ENCODE data around the gene GSTM1.

- TF ChIP-seq EZH2 (IDR thresholded peaks at IDR 0.05; ENCODE audit: borderline replicate concordance, insufficient read depth, low read depth, low read length, poor library complexity, severe bottlenecking) (no peak), CTCF (IDR thresholded peaks at IDR 0.05) (no peak)
Measured at GRCh38 chr1:109668123-109668775, 19.4 kb upstream of the GSTM1 start.
